ENCODE results near the gene UBE4B.

GRCh38 chr1:10050611-10051010 is 17.9 kb downstream of the UBE4B start:
- TF ChIP-seq ELF4 (CRISPR knock-in tag; IDR thresholded peaks at IDR 0.05; ENCODE audit: borderline replicate concordance): no peak
- TF ChIP-seq, protein P1, sequence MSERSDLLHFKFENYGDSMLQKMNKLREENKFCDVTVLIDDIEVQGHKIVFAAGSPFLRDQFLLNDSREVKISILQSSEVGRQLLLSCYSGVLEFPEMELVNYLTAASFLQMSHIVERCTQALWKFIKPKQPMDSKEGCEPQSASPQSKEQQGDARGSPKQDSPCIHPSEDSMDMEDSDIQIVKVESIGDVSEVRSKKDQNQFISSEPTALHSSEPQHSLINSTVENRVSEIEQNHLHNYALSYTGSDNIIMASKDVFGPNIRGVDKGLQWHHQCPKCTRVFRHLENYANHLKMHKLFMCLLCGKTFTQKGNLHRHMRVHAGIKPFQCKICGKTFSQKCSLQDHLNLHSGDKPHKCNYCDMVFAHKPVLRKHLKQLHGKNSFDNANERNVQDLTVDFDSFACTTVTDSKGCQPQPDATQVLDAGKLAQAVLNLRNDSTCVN (CRISPR knock-in tag; IDR thresholded peaks at IDR 0.05; ENCODE audit: borderline replicate concordance): no peak
- TF ChIP-seq EP300 (IDR thresholded peaks at IDR 0.05; ENCODE audit: low read depth in 2 of 2, low read length in 2 of 2): no peak
- no peak for TF ChIP-seq EP300 (CRISPR knock-in tag; IDR thresholded peaks at IDR 0.05; ENCODE audit: borderline replicate concordance)
- no peak for TF ChIP-seq ZFX (CRISPR knock-in tag; IDR thresholded peaks at IDR 0.05; ENCODE audit: low read depth)
- TF ChIP-seq CTCF (CRISPR knock-in tag; IDR thresholded peaks at IDR 0.05): no peak
- TF ChIP-seq, protein P2, sequence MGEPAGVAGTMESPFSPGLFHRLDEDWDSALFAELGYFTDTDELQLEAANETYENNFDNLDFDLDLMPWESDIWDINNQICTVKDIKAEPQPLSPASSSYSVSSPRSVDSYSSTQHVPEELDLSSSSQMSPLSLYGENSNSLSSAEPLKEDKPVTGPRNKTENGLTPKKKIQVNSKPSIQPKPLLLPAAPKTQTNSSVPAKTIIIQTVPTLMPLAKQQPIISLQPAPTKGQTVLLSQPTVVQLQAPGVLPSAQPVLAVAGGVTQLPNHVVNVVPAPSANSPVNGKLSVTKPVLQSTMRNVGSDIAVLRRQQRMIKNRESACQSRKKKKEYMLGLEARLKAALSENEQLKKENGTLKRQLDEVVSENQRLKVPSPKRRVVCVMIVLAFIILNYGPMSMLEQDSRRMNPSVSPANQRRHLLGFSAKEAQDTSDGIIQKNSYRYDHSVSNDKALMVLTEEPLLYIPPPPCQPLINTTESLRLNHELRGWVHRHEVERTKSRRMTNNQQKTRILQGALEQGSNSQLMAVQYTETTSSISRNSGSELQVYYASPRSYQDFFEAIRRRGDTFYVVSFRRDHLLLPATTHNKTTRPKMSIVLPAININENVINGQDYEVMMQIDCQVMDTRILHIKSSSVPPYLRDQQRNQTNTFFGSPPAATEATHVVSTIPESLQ (CRISPR knock-in tag; conservative IDR thresholded peaks at IDR 0.05): no peak
- TF ChIP-seq ZNF740 (CRISPR knock-in tag; IDR thresholded peaks at IDR 0.05): no peak

Data from HepG2 (cell line).